ENCODE measurements around the gene RREB1.

- TF ChIP-seq CTCF (IDR thresholded peaks at IDR 0.05) (no peak), POLR2A (IDR thresholded peaks at IDR 0.05) (no peak)
Measured at GRCh38 chr6:7214468-7214867, 106.7 kb downstream of the RREB1 start.

Data from transverse colon (tissue), 3 donors.